HepG2 (cell line): ENCODE data around the gene FAM78B.

Source experiments
- CTCF ChIP-seq: sonication (generic); formaldehyde crosslinking; IDR thresholded peaks from 2 replicates; pipeline ENCODE4 v1.5.0; 2020; ENCODE audit warnings: mild to moderate bottlenecking, missing genetic modification reagents, moderate library complexity
- KDM5B ChIP-seq: sonication (generic); formaldehyde crosslinking; IDR thresholded peaks from 2 replicates; pipeline ENCODE4 v1.4.0; 2020; ENCODE audit warnings: missing genetic modification reagents, mild to moderate bottlenecking, borderline replicate concordance
- MTF2 ChIP-seq: sonication (generic); formaldehyde crosslinking; IDR thresholded peaks from 2 replicates; pipeline ENCODE4 v1.5.0; 2020; ENCODE audit warnings: missing genetic modification reagents, borderline replicate concordance
- POLR2A ChIP-seq, 2 experiments: IDR thresholded peaks; 2 replicates each; pipeline ENCODE4 v1.6.1; 2011; ENCODE audit warnings: low read depth in 2 of 2, low read length in 2 of 2, mild to moderate bottlenecking in 1 of 2, moderate library complexity in 1 of 2; ENCODE audit not compliant: insufficient read depth in 1 of 2
- POLR2AphosphoS2 ChIP-seq: IDR thresholded peaks from 2 replicates; pipeline ENCODE4 v1.6.1; 2011; ENCODE audit warnings: low read depth, low read length, improper control_type of control experiment
- SMARCC2 ChIP-seq: fragments of 450-650 bp; IDR thresholded peaks from 2 replicates; pipeline ENCODE4 v1.6.1; 2017; ENCODE audit warnings: antibody characterized with exemption, mild to moderate bottlenecking
- TAF15 ChIP-seq: fragments of 200-400 bp; formaldehyde crosslinking; IDR thresholded peaks from one replicate; pipeline ENCODE4 v1.6.1; 2018; ENCODE audit warnings: mild to moderate bottlenecking, low read depth, low read length; ENCODE audit not compliant: poor library complexity, severe bottlenecking

DNA sequence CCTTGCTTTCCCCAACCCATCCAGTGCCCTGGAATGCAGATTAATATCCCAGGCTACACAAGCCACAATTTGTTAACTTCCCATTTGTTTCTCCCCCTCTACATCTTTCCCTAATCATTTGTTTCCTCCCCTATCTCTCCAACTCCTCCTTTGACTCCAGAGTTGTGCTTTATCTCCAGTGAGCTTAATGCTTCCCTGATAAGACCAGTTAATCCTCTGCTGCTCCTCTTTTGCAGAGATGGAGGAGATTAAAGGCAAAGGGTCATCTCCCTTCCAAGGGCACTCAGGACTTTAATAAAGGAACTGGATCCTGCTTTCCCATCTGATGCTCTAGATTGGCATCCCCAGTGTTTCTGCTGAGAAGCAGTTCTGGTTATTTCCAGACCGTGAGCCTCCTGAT lies 7.1 kb downstream of the FAM78B start:
- no peak for TF ChIP-seq SMARCC2
- TF ChIP-seq MTF2 (CRISPR knock-in tag), result no peak
- TF ChIP-seq POLR2AphosphoS2, result no peak
- TF ChIP-seq KDM5B, result no peak
- no peak for TF ChIP-seq POLR2A (IDR thresholded peaks at IDR 0.05; ENCODE audit: insufficient read depth in 1 of 2, low read depth in 2 of 2, low read length in 2 of 2)
- TF ChIP-seq CTCF (CRISPR knock-in tag), result no peak
- TF ChIP-seq TAF15, result no peak
